HEK293T (cell line): Measurements from ENCODE around the gene MSLN.

Experiments used
- FOXM1 ChIP-seq: fragments of 450-650 bp; IDR thresholded peaks from 2 replicates; pipeline ENCODE4 v1.6.1; 2017; ENCODE audit warnings: mild to moderate bottlenecking, borderline replicate concordance
- HDGF ChIP-seq: fragments of 450-650 bp; IDR thresholded peaks from 2 replicates; pipeline ENCODE4 v1.6.1; 2017; ENCODE audit warnings: antibody characterized with exemption, borderline replicate concordance
- SUZ12 ChIP-seq: fragments of 450-650 bp; IDR thresholded peaks from 2 replicates; pipeline ENCODE4 v1.6.1; 2016; ENCODE audit warnings: mild to moderate bottlenecking

GRCh38 chr16:808085-808386, 47.5 kb downstream of the MSLN start:
- TF ChIP-seq HDGF = no peak
- no peak for TF ChIP-seq FOXM1
- no peak for TF ChIP-seq SUZ12
